ENCODE results near the gene BCAS4.

The BCAS4 gene

GRCh38 chr20:50814438-50815161, 19.7 kb downstream of the BCAS4 start:
- H3K9ac ChIP-seq (ENCODE audit: low read length) = peak overlapping the region; percentile 40

GRCh38 chr20:50815162-50815989, 20.5 kb downstream of the BCAS4 start:
- Histone ChIP-seq H3K9ac (ENCODE audit: low read length) (peak overlapping the region; percentile 40), H3K27me3 (ENCODE audit: insufficient read depth, low read length) (no peaks in the 10 kb centered on the region), H3K9me3 (ENCODE audit: low read length) (no peaks in the 10 kb centered on the region), H3K9me2 (ENCODE audit: low read depth, low read length) (no peaks in the 10 kb centered on the region), H3F3A (ENCODE audit: insufficient read depth, low read length) (peaks cover 10% of the 10 kb centered on the region), H3K4me1 (ENCODE audit: insufficient read depth, low read length, severe bottlenecking) (peaks cover 100% of the 10 kb centered on the region), H4K20me1 (ENCODE audit: insufficient read depth, low read length) (no peaks in the 10 kb centered on the region), H3K79me2 (ENCODE audit: insufficient read depth, low read length) (peaks cover 11% of the 10 kb centered on the region), H2AFZ (ENCODE audit: low read length) (no peak overlapping the region), H3K4me2 (ENCODE audit: low read length) (peak overlapping the region; percentile 63), H3K27ac (ENCODE audit: low read depth, low read length, poor library complexity, severe bottlenecking) (peak overlapping the region; percentile 95), H3K36me3 (ENCODE audit: insufficient read depth, low read length) (peaks cover 4% of the 10 kb centered on the region; the same call in 1 of the 2 replicates), H3K4me3 (ENCODE audit: low read depth, low read length, poor library complexity, severe bottlenecking) (peak overlapping the region; percentile 35)
- no peak for TF ChIP-seq EZH2 (IDR thresholded peaks at IDR 0.05; ENCODE audit: borderline replicate concordance, low read length)
- no peak for TF ChIP-seq CTCF (IDR thresholded peaks at IDR 0.05; ENCODE audit: low read length)

More at GRCh38 chr20:50814438-50815161, 19.7 kb downstream of the BCAS4 start:
- no peaks in the 10 kb centered on the region for H3K27me3 ChIP-seq (ENCODE audit: insufficient read depth, low read length)
- no peak for TF ChIP-seq EZH2 (IDR thresholded peaks at IDR 0.05; ENCODE audit: borderline replicate concordance, low read length)
- no peak for TF ChIP-seq CTCF (IDR thresholded peaks at IDR 0.05; ENCODE audit: low read length)
- no peak overlapping the region for H2AFZ ChIP-seq (ENCODE audit: low read length)
- H3K9me3 ChIP-seq (ENCODE audit: low read length) = 0 out of 2 replicates have a peak, but pooled peaks cover 2% of the 10 kb centered on the region
- peak overlapping the region; percentile 35 for H3K4me3 ChIP-seq (ENCODE audit: low read depth, low read length, poor library complexity, severe bottlenecking)
- H3K27ac ChIP-seq (ENCODE audit: low read depth, low read length, poor library complexity, severe bottlenecking) = peak overlapping the region; percentile 95
- H3K36me3 ChIP-seq (ENCODE audit: insufficient read depth, low read length) = 0 out of 2 replicates have a peak, but pooled peaks cover 4% of the 10 kb centered on the region
- H4K20me1 ChIP-seq (ENCODE audit: insufficient read depth, low read length) = no peaks in the 10 kb centered on the region
- peaks cover 100% of the 10 kb centered on the region for H3K4me1 ChIP-seq (ENCODE audit: insufficient read depth, low read length, severe bottlenecking)
- H3K79me2 ChIP-seq (ENCODE audit: insufficient read depth, low read length) = peaks cover 18% of the 10 kb centered on the region
- H3K9me2 ChIP-seq (ENCODE audit: low read depth, low read length) = no peaks in the 10 kb centered on the region
- H3F3A ChIP-seq (ENCODE audit: insufficient read depth, low read length) = peaks cover 10% of the 10 kb centered on the region
- H3K4me2 ChIP-seq (ENCODE audit: low read length) = peak overlapping the region; percentile 63

GRCh38 chr20:50817776-50818172, 22.9 kb downstream of the BCAS4 start:
- peaks cover 100% of the 10 kb centered on the region for H3K4me1 ChIP-seq (ENCODE audit: insufficient read depth, low read length, severe bottlenecking)
- H3K9me3 ChIP-seq (ENCODE audit: low read length) = no peaks in the 10 kb centered on the region
- H3K9ac ChIP-seq (ENCODE audit: low read length) = peak overlapping the region; percentile 54
- H3K9me2 ChIP-seq (ENCODE audit: low read depth, low read length) = no peaks in the 10 kb centered on the region
- peaks cover 10% of the 10 kb centered on the region for H3F3A ChIP-seq (ENCODE audit: insufficient read depth, low read length)
- H3K4me2 ChIP-seq (ENCODE audit: low read length) = peak overlapping the region; percentile 42
- H3K4me3 ChIP-seq (ENCODE audit: low read depth, low read length, poor library complexity, severe bottlenecking) = peak overlapping the region; percentile 6
- no peak overlapping the region for H2AFZ ChIP-seq (ENCODE audit: low read length)
- no peaks in the 10 kb centered on the region for H3K79me2 ChIP-seq (ENCODE audit: insufficient read depth, low read length)
- H4K20me1 ChIP-seq (ENCODE audit: insufficient read depth, low read length) = no peaks in the 10 kb centered on the region
- no peak for TF ChIP-seq CTCF (IDR thresholded peaks at IDR 0.05; ENCODE audit: low read length)
- TF ChIP-seq EZH2 (IDR thresholded peaks at IDR 0.05; ENCODE audit: borderline replicate concordance, low read length) = no peak
- H3K27me3 ChIP-seq (ENCODE audit: insufficient read depth, low read length) = no peaks in the 10 kb centered on the region
- H3K36me3 ChIP-seq (ENCODE audit: insufficient read depth, low read length) = peaks cover 10% of the 10 kb centered on the region; the same call in 1 of the 2 replicates
- peak overlapping the region; percentile 95 for H3K27ac ChIP-seq (ENCODE audit: low read depth, low read length, poor library complexity, severe bottlenecking)
